ENCODE measurements around the gene CXCL3. TPM values are rescaled to one million over a fixed set of nuclear protein-coding genes. Genes with fewer than 3 reads are reported as not detected.
A peak's percentile ranks its signal among the peaks of the same experiment; 100 is the strongest.
"Not testable (repeated sequence)": the region's sequence is repeated elsewhere in the genome, so short reads cannot be mapped to it uniquely, and the experiment has no call there.

The CXCL3 gene
- total RNA-seq, 1 experiment from 2014 or later, result 1.9 TPM

DNA sequence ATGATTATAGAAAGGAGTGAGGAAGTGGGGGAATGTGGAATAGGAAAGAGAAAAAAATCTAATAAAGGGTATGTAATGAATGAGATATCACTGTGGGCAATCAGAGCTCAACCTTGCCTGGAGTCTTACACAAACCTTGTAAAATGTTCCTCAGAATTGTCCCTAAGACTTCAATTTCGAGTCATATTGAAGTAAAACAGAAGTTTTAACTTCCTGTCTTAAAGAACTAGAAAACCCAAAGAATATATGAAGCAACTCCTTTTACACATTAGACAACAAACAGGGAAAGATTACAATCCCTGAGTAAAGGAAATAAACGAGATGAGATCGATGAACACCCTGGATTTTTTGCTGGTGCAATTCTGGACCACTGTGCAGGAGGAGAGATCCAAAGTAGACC lies 42.5 kb upstream of the CXCL3 start (continued):
- no peak for TF ChIP-seq ZNF274 (IDR thresholded peaks at IDR 0.05; ENCODE audit: low read depth, low read length)

DNA sequence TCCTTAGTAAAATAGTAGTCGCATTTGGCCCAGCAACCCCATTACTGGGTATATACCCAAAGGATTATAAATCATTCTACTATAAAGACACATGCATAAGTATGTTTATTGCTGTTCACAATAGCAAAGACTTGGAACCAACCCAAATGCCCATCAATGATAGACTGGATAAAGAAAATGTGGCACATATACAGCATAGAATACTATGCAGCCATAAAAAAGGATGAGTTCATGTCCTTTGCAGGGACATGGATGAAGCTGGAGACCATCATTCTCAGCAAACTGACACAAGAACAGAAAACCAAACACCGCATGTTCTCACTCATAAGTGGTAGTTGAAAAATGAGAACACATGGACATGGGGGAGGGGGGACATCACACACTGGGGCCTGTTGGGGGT lies 41.9 kb upstream of the CXCL3 start:
- CTCF ChIA-PET; POLR2A ChIA-PET; H3K9me2 ChIP-seq (ENCODE audit: insufficient read depth); RAD21 ChIA-PET (ENCODE audit: low non-redundant PET in 1 of 2, low total read pairs in 2 of 2, uncharacterized antibody in 2 of 2, unreplicated experiment in 2 of 2); H3K27ac ChIP-seq (ENCODE audit: low read depth, low read length); H4K20me1 ChIP-seq (ENCODE audit: insufficient read depth); H3K4me2 ChIP-seq (ENCODE audit: low read length); H3K9me3 ChIP-seq (ENCODE audit: control insufficient read depth in 1 of 2, insufficient read depth in 1 of 2, low read depth in 1 of 2, low read length in 2 of 2); ATAC-seq; H3K9ac ChIP-seq (ENCODE audit: low read length); BruUV-seq (replicated peaks); H3K36me3 ChIP-seq (ENCODE audit: control insufficient read depth in 1 of 2, insufficient read depth in 2 of 2, low read length in 2 of 2); H3K27me3 ChIP-seq (ENCODE audit: insufficient read depth, low read length); H3K4me3 ChIP-seq (replicated peaks in 1 of 2; ENCODE audit: low read depth in 1 of 2, low read length in 2 of 2); H2AFZ ChIP-seq (ENCODE audit: low read depth, low read length, poor library complexity, severe bottlenecking); intact Hi-C loops (cut with micrococcal nuclease); H3K79me2 ChIP-seq (ENCODE audit: insufficient read depth, low read length); H3K4me1 ChIP-seq (ENCODE audit: control insufficient read depth in 1 of 2, insufficient read depth in 2 of 2, low read length in 2 of 2); DNase-seq (ENCODE audit: low read depth, low spot score): not testable (repeated sequence)

DNA sequence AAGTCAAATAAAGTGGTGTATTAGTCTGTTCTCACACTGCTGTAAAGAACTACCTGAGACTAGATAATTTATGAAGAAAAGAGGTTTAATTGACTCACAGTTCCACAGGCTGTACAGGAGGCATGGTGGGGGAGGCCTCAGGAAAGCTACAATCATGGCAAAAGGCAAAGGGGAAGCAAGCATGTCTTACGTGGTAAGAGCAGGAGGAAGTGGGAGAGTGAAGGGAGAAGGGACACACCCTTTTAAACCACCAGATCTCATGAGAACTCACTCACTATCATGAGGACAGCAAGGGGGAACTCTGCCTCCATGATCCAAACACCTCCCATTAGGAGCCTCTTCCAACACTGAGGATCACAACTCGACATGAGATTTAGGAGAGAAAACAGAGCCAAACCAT lies 40.5 kb upstream of the CXCL3 start:
- H3K27me3 ChIP-seq (ENCODE audit: insufficient read depth, low read length); H4K20me1 ChIP-seq (ENCODE audit: insufficient read depth); H3K79me2 ChIP-seq (ENCODE audit: insufficient read depth, low read length); H3K9ac ChIP-seq (ENCODE audit: low read length); CTCF ChIA-PET; DNase-seq (ENCODE audit: low read depth, low spot score); POLR2A ChIA-PET; H3K9me2 ChIP-seq (ENCODE audit: insufficient read depth); H3K4me2 ChIP-seq (ENCODE audit: low read length); ATAC-seq; H2AFZ ChIP-seq (ENCODE audit: low read depth, low read length, poor library complexity, severe bottlenecking); H3K27ac ChIP-seq (ENCODE audit: low read depth, low read length); RAD21 ChIA-PET (ENCODE audit: low non-redundant PET in 1 of 2, low total read pairs in 2 of 2, uncharacterized antibody in 2 of 2, unreplicated experiment in 2 of 2); H3K36me3 ChIP-seq (ENCODE audit: control insufficient read depth in 1 of 2, insufficient read depth in 2 of 2, low read length in 2 of 2); H3K4me1 ChIP-seq (ENCODE audit: control insufficient read depth in 1 of 2, insufficient read depth in 2 of 2, low read length in 2 of 2); H3K9me3 ChIP-seq (ENCODE audit: control insufficient read depth in 1 of 2, insufficient read depth in 1 of 2, low read depth in 1 of 2, low read length in 2 of 2); intact Hi-C loops (cut with micrococcal nuclease); H3K4me3 ChIP-seq (replicated peaks in 1 of 2; ENCODE audit: low read depth in 1 of 2, low read length in 2 of 2); BruUV-seq (replicated peaks): not testable (repeated sequence)

GRCh38 chr4:74073358-74073757 lies 34.9 kb upstream of the CXCL3 start:
- Histone ChIP-seq H3K79me2 (ENCODE audit: insufficient read depth, low read length) (no peaks in the 10 kb centered on the region), H3K27ac (ENCODE audit: low read depth, low read length) (no peak overlapping the region), H3K9me3 (ENCODE audit: control insufficient read depth in 1 of 2, insufficient read depth in 1 of 2, low read depth in 1 of 2, low read length in 2 of 2) (no peaks in the 10 kb centered on the region), H3K27me3 (ENCODE audit: insufficient read depth, low read length) (no peaks in the 10 kb centered on the region), H3K4me2 (ENCODE audit: low read length) (no peak overlapping the region), H3K4me3 (replicated peaks in 1 of 2; ENCODE audit: low read depth in 1 of 2, low read length in 2 of 2) (no peak overlapping the region), H3K9ac (ENCODE audit: low read length) (no peak overlapping the region), H3K4me1 (ENCODE audit: control insufficient read depth in 1 of 2, insufficient read depth in 2 of 2, low read length in 2 of 2) (no peaks in the 10 kb centered on the region), H2AFZ (ENCODE audit: low read depth, low read length, poor library complexity, severe bottlenecking) (peak overlapping the region; percentile 1), H3K36me3 (ENCODE audit: control insufficient read depth in 1 of 2, insufficient read depth in 2 of 2, low read length in 2 of 2) (no peaks in the 10 kb centered on the region), H3K9me2 (ENCODE audit: insufficient read depth) (no peaks in the 10 kb centered on the region), H4K20me1 (ENCODE audit: insufficient read depth) (no peaks in the 10 kb centered on the region)
- no TSS peak for BruUV-seq (replicated peaks)
- no peak for DNase-seq (ENCODE audit: low read depth, low spot score)
- intact Hi-C loops (cut with micrococcal nuclease), result no loop called here
- no peak for ATAC-seq
- POLR2A ChIA-PET, result no interaction called here
- RAD21 ChIA-PET (ENCODE audit: low non-redundant PET in 1 of 2, low total read pairs in 2 of 2, uncharacterized antibody in 2 of 2, unreplicated experiment in 2 of 2), result no interaction called here
- CTCF ChIA-PET, result no interaction called here
- TF ChIP-seq YY1 (IDR thresholded peaks at IDR 0.05; ENCODE audit: extremely low read depth, insufficient replicate concordance, low read depth, low read length) (no peak), SRF (IDR thresholded peaks at IDR 0.05; ENCODE audit: low read depth) (no peak), FOSL1 (IDR thresholded peaks at IDR 0.05; ENCODE audit: low read depth) (no peak), TCF7L2 (IDR thresholded peaks at IDR 0.05; ENCODE audit: borderline replicate concordance, extremely low read depth, insufficient read depth, insufficient read length) (no peak), CEBPB (IDR thresholded peaks at IDR 0.05; ENCODE audit: low read depth) (no peak), CBX3 (IDR thresholded peaks at IDR 0.05; ENCODE audit: low read depth) (no peak), EZH2phosphoT487 (IDR thresholded peaks at IDR 0.05; ENCODE audit: borderline replicate concordance) (no peak)
- TF ChIP-seq, protein P1, sequence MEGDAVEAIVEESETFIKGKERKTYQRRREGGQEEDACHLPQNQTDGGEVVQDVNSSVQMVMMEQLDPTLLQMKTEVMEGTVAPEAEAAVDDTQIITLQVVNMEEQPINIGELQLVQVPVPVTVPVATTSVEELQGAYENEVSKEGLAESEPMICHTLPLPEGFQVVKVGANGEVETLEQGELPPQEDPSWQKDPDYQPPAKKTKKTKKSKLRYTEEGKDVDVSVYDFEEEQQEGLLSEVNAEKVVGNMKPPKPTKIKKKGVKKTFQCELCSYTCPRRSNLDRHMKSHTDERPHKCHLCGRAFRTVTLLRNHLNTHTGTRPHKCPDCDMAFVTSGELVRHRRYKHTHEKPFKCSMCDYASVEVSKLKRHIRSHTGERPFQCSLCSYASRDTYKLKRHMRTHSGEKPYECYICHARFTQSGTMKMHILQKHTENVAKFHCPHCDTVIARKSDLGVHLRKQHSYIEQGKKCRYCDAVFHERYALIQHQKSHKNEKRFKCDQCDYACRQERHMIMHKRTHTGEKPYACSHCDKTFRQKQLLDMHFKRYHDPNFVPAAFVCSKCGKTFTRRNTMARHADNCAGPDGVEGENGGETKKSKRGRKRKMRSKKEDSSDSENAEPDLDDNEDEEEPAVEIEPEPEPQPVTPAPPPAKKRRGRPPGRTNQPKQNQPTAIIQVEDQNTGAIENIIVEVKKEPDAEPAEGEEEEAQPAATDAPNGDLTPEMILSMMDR (IDR thresholded peaks at IDR 0.05 in 2 of 3, conservative IDR thresholded peaks at IDR 0.05 in 1 of 3; ENCODE audit: borderline replicate concordance in 1 of 3, insufficient read depth in 1 of 3, low read depth in 2 of 3, low read length in 2 of 3), result no peak
- TF ChIP-seq, protein P2, sequence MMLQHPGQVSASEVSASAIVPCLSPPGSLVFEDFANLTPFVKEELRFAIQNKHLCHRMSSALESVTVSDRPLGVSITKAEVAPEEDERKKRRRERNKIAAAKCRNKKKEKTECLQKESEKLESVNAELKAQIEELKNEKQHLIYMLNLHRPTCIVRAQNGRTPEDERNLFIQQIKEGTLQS (IDR thresholded peaks at IDR 0.05), result no peak
- TF ChIP-seq, protein P3, sequence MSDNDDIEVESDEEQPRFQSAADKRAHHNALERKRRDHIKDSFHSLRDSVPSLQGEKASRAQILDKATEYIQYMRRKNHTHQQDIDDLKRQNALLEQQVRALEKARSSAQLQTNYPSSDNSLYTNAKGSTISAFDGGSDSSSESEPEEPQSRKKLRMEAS (IDR thresholded peaks at IDR 0.05), result no peak

Data from HCT116 (cell line).